ENCODE data around the gene COL18A1.

The COL18A1 gene

DNA sequence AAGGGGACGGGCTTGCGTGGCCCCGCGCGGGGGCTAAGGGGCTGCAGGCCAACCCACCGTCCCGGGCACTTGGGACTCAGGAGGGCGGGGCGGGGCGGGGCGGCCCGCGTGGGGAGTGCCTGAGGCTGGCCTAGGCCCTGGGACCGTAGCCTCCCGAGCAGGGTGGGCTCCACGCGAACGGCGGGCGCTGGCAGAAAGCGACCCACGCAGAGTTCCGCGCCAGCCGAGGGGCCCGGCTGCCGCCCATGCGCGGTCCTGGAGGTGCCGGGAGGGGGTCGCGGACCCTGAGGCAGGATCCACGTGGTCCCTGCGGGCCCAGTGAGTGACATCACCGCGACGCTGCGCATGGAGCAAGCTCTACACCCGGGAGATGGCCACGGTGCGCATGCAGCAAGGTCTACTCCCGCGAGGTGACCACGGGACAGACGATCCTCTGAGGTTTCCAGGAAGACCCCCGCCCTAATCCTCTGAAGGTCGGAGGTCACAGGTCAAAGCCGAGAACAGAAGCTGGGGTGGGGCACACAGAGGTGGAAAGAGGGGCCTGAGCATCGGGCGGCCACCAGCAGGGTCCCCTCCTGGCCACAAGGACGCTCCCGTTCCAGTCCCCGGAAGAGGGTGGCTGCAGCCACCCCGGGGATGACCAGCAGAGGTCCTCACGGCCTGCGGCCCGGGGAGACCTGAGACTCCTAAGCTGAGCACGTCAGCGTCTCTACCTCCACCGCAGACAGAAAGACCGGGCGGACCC is 150.8 kb downstream of the COL18A1 start:
- TF ChIP-seq, protein P1, sequence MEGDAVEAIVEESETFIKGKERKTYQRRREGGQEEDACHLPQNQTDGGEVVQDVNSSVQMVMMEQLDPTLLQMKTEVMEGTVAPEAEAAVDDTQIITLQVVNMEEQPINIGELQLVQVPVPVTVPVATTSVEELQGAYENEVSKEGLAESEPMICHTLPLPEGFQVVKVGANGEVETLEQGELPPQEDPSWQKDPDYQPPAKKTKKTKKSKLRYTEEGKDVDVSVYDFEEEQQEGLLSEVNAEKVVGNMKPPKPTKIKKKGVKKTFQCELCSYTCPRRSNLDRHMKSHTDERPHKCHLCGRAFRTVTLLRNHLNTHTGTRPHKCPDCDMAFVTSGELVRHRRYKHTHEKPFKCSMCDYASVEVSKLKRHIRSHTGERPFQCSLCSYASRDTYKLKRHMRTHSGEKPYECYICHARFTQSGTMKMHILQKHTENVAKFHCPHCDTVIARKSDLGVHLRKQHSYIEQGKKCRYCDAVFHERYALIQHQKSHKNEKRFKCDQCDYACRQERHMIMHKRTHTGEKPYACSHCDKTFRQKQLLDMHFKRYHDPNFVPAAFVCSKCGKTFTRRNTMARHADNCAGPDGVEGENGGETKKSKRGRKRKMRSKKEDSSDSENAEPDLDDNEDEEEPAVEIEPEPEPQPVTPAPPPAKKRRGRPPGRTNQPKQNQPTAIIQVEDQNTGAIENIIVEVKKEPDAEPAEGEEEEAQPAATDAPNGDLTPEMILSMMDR (IDR thresholded peaks at IDR 0.05; ENCODE audit: insufficient read depth, missing control alignments) = peak; percentile 50
- no peak for FAIRE-seq
- DNase-seq (ENCODE audit: insufficient read length, low spot score) = peak; percentile 97

- FAIRE-seq (no peak), DNase-seq (ENCODE audit: insufficient read length, low spot score) (no peak)
- TF ChIP-seq, protein P1 (IDR thresholded peaks at IDR 0.05; ENCODE audit: insufficient read depth, missing control alignments) = no peak
These were observed 151.3 kb downstream of the COL18A1 start for GRCh38 chr21:45556302-45556644.

GRCh38 chr21:45556645-45557615 is 152.0 kb downstream of the COL18A1 start:
- no peak for FAIRE-seq
- DNase-seq (ENCODE audit: insufficient read length, low spot score) = no peak
- TF ChIP-seq, protein P1 (IDR thresholded peaks at IDR 0.05; ENCODE audit: insufficient read depth, missing control alignments) = no peak

GRCh38 chr21:45557616-45558043 is 152.7 kb downstream of the COL18A1 start:
- FAIRE-seq (no peak), DNase-seq (ENCODE audit: insufficient read length, low spot score) (no peak)
- TF ChIP-seq, protein P1 (IDR thresholded peaks at IDR 0.05; ENCODE audit: insufficient read depth, missing control alignments) = no peak

GRCh38 chr21:45558044-45558721 is 153.2 kb downstream of the COL18A1 start:
- FAIRE-seq (no peak), DNase-seq (ENCODE audit: insufficient read length, low spot score) (no peak)
- TF ChIP-seq, protein P1 (IDR thresholded peaks at IDR 0.05; ENCODE audit: insufficient read depth, missing control alignments) = no peak

- TF ChIP-seq, protein P1 (IDR thresholded peaks at IDR 0.05; ENCODE audit: insufficient read depth, missing control alignments) = no peak
- DNase-seq (ENCODE audit: insufficient read length, low spot score) = no peak
- no peak for FAIRE-seq
These were observed 154.5 kb downstream of the COL18A1 start for GRCh38 chr21:45559216-45560105.

Data from D721Med (cell line).